ENCODE results near the gene GMPPA.

DNA sequence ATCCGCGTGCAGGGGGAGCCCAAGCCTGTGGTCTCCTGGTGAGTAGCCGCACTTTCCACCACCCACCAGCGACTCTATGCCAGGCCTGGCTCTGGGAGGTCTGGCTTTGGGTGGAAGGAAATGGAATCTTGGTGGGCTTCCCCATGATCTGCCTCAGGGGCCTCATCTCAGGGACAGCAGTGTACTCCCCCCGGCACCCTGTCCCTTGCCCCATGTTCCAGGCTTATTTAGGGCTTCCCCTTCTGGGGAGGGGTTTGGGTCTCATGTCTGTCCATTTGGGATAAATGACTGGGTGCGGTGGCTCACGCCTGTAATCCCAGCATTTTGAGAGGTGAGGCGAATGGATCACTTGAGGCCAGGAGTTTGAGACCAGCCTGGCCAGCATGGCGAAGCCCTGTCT is 36.3 kb upstream of the GMPPA start:
- TF ChIP-seq, protein P1, sequence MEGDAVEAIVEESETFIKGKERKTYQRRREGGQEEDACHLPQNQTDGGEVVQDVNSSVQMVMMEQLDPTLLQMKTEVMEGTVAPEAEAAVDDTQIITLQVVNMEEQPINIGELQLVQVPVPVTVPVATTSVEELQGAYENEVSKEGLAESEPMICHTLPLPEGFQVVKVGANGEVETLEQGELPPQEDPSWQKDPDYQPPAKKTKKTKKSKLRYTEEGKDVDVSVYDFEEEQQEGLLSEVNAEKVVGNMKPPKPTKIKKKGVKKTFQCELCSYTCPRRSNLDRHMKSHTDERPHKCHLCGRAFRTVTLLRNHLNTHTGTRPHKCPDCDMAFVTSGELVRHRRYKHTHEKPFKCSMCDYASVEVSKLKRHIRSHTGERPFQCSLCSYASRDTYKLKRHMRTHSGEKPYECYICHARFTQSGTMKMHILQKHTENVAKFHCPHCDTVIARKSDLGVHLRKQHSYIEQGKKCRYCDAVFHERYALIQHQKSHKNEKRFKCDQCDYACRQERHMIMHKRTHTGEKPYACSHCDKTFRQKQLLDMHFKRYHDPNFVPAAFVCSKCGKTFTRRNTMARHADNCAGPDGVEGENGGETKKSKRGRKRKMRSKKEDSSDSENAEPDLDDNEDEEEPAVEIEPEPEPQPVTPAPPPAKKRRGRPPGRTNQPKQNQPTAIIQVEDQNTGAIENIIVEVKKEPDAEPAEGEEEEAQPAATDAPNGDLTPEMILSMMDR (IDR thresholded peaks at IDR 0.05), result no peak
- TF ChIP-seq EHF (CRISPR knock-in tag; IDR thresholded peaks at IDR 0.05) (no peak), ZFP36 (IDR thresholded peaks at IDR 0.05; ENCODE audit: borderline replicate concordance, partially characterized antibody) (no peak), RARB (CRISPR knock-in tag; IDR thresholded peaks at IDR 0.05) (no peak), HOXA7 (CRISPR knock-in tag; IDR thresholded peaks at IDR 0.05) (no peak), EP300 (IDR thresholded peaks at IDR 0.05) (no peak), POLR2A (IDR thresholded peaks at IDR 0.05; ENCODE audit: low read length) (no peak), BHLHE40 (IDR thresholded peaks at IDR 0.05; ENCODE audit: low read depth, low read length) (no peak)
- TF ChIP-seq, protein P2, sequence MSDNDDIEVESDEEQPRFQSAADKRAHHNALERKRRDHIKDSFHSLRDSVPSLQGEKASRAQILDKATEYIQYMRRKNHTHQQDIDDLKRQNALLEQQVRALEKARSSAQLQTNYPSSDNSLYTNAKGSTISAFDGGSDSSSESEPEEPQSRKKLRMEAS (IDR thresholded peaks at IDR 0.05), result no peak

Measured in A549 (cell line).